Epithelial cell of esophagus (primary cell): ENCODE measurements around the gene NEK1.

Experiments
- DNase-seq: peaks from one replicate; pipeline ENCODE4 v3.0.0; 2010; ENCODE audit warnings: low read depth
- H3K4me3 ChIP-seq: 2 replicates; pipeline ENCODE4 v1.5.1; 2011; ENCODE audit warnings: mild to moderate bottlenecking, low read length, control low read depth
- TF ChIP-seq, protein P1 (sequence below): IDR thresholded peaks from 2 replicates; pipeline ENCODE4 v1.5.1; 2011; ENCODE audit warnings: low read depth, mild to moderate bottlenecking, low read length, control low read depth, inconsistent platforms; ENCODE audit not compliant: insufficient read depth; ENCODE audit errors: missing control alignments

The NEK1 gene

GRCh38 chr4:169657470-169658107 is 45.2 kb upstream of the NEK1 start:
- H3K4me3 ChIP-seq, result no peak overlapping the region
- TF ChIP-seq, protein P1, sequence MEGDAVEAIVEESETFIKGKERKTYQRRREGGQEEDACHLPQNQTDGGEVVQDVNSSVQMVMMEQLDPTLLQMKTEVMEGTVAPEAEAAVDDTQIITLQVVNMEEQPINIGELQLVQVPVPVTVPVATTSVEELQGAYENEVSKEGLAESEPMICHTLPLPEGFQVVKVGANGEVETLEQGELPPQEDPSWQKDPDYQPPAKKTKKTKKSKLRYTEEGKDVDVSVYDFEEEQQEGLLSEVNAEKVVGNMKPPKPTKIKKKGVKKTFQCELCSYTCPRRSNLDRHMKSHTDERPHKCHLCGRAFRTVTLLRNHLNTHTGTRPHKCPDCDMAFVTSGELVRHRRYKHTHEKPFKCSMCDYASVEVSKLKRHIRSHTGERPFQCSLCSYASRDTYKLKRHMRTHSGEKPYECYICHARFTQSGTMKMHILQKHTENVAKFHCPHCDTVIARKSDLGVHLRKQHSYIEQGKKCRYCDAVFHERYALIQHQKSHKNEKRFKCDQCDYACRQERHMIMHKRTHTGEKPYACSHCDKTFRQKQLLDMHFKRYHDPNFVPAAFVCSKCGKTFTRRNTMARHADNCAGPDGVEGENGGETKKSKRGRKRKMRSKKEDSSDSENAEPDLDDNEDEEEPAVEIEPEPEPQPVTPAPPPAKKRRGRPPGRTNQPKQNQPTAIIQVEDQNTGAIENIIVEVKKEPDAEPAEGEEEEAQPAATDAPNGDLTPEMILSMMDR, result no peak
- no peak for DNase-seq

- H3K4me3 ChIP-seq, result no peak overlapping the region
- TF ChIP-seq, protein P1, result no peak
- no peak for DNase-seq
Measured at GRCh38 chr4:169655401-169655800, 43.0 kb upstream of the NEK1 start.

- no peak for DNase-seq
- no peak overlapping the region for H3K4me3 ChIP-seq
- TF ChIP-seq, protein P1, result no peak
Measured at GRCh38 chr4:169652535-169652934, 40.2 kb upstream of the NEK1 start.

DNA sequence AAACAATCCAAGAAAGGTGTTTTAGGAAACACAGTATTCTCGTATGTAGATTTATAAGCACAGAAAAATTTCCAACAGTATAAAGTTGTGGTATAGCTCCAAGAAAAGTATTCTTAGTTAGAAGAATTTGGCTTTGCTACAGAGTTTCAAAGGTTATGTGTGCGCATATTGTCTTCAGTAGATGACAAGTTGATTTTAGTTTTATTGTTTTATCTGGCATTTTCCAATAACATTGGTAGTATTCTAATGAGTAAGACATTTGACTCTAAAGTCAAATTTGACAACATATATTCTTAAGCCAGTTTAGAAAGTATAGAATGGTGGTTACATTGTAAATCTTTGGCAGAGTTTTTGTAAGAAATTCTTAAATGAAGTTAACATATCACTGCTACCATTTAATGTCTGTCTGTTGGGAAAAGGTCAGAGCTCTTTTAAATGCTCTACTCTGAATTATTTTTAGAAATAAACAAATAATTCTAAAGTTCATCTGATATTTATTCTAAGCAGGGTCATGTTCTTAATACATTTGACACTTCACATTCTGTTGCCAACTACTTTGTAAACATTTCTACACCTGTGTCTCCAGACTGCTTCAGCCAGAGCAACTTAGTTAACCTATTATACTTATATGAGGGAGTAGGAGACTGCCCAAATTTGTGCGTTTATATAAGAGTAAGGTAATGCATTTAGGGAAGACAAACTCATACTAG is 38.0 kb upstream of the NEK1 start:
- TF ChIP-seq, protein P1, result no peak
- DNase-seq, result no peak
- no peak overlapping the region for H3K4me3 ChIP-seq

DNA sequence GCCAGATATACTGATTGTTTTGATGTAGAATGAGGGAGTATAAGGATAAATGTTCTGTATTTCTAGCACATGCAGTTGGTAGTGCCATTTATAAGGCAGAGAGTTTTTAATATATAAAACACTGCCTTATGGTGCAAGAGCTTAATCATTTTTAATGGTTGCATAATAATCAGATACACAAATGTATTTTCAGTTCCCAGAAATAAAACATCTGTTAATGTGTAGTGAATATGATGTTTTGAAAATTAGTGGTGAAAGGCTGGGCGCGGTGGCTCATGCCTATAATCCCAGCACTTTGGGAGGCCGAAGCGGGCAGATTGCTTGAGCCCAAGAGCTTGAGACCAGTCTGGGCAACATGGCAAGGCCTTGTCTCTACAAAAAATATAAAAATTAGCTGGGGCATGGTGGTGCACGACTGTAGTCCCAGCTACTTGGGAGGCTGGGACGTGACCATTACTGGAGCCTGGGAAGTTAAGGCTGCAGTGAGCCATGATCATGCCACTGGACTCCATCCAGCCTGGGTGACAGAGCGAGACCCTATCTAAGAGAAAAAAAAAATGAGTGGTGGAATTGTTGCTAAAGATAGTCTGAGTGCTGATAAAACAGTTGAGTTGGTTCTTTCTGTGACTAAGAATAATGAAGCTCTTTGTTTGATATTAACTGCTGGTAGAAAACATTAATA is 37.3 kb upstream of the NEK1 start:
- no peak for DNase-seq
- no peak overlapping the region for H3K4me3 ChIP-seq
- TF ChIP-seq, protein P1, result no peak

DNA sequence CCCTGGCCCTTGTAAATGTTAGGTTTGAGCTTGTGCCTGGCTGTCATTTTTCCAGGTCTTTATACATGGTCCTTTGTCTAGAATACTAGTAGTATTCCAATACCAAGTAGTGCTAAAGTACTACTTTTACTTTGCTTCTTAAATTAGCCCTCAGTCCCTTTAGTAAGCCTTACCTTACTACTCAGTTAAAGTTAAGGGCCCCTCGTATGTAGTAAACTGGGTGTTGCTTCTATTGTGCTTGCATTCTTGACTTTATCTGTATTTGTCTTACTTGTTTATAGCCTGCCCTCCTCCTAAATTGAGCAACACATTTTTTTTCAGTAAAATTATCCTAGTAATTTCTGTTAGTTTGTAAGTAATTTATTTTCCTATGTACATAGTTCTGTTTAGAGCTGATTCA is 33.2 kb upstream of the NEK1 start:
- DNase-seq, result no peak

More for the DNA sequence above, 33.2 kb upstream of the NEK1 start:
- no peak overlapping the region for H3K4me3 ChIP-seq
- TF ChIP-seq, protein P1, result no peak
